ENCODE results near the gene PABPN1L.

- TF ChIP-seq CTCF (IDR thresholded peaks at IDR 0.05) (no peak), EZH2 (IDR thresholded peaks at IDR 0.05; ENCODE audit: borderline replicate concordance, insufficient read depth, low read depth, low read length, poor library complexity, severe bottlenecking) (no peak)
These were observed 24.7 kb downstream of the PABPN1L start for GRCh38 chr16:88841521-88842307.
